Left ventricle myocardium superior (tissue), 1 donor: ENCODE data around the gene AHCYL1. TPM values are rescaled to one million over a fixed set of nuclear protein-coding genes. Genes with fewer than 3 reads are reported as not detected.

Experiments used
- ATAC-seq: fragments of 200-7000 bp; cut with Tn5 transposase; one replicate; pipeline ENCODE4 v1.9.1; 2020; ENCODE audit warnings: mild to moderate bottlenecking, moderate library complexity
- DNase-seq: peaks from one replicate; pipeline ENCODE4 v3.0.0-alpha.2; 2020
- intact Hi-C: fragments of 100-400 bp; cut with micrococcal nuclease; formaldehyde crosslinking; loops from one replicate; pipeline ENCODE4 v1.11.0; 2022
- total RNA-seq: library from RNA; stranded (reverse); fragmentation: NEBNext Ultra II Directional; extraction: Animal tissue kit (Norgen Biotek cat#: 25700); gene quantifications from one replicate; pipeline ENCODE4 v1.2.1, GENCODE V29; 2021
- donor health status: DM: no; HTN: yes; CAD: no; lungs with severe emphysema.

The AHCYL1 gene
- total RNA-seq, 1 donor from 2014 or later: 43.8 TPM

DNA sequence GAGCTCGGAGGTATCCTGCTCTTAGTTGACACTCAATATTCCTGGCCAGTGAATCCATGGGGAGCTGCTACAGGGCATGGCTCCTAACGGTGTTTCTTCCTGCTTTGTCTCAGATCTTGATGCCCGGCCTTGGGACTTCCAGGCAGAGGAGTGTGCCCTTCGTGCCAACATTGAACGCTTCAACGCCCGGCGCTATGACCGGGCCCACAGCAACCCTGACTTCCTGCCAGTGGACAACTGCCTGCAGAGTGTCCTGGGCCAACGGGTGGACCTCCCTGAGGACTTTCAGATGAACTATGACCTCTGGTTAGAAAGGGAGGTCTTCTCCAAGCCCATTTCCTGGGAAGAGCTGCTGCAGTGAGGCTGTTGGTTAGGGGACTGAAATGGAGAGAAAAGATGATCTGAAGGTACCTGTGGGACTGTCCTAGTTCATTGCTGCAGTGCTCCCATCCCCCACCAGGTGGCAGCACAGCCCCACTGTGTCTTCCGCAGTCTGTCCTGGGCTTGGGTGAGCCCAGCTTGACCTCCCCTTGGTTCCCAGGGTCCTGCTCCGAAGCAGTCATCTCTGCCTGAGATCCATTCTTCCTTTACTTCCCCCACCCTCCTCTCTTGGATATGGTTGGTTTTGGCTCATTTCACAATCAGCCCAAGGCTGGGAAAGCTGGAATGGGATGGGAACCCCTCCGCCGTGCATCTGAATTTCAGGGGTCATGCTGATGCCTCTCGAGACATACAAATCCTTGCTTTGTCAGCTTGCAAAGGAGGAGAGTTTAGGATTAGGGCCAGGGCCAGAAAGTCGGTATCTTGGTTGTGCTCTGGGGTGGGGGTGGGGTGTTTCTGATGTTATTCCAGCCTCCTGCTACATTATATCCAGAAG is 69.2 kb downstream of the AHCYL1 start:
- peak; percentile 75 for ATAC-seq
- intact Hi-C loops: loop anchor here (5.0 kb wide), 1 partner anchor 54 kb away; no protein-coding TSS in a partner anchor
- DNase-seq: peak; percentile 85

DNA sequence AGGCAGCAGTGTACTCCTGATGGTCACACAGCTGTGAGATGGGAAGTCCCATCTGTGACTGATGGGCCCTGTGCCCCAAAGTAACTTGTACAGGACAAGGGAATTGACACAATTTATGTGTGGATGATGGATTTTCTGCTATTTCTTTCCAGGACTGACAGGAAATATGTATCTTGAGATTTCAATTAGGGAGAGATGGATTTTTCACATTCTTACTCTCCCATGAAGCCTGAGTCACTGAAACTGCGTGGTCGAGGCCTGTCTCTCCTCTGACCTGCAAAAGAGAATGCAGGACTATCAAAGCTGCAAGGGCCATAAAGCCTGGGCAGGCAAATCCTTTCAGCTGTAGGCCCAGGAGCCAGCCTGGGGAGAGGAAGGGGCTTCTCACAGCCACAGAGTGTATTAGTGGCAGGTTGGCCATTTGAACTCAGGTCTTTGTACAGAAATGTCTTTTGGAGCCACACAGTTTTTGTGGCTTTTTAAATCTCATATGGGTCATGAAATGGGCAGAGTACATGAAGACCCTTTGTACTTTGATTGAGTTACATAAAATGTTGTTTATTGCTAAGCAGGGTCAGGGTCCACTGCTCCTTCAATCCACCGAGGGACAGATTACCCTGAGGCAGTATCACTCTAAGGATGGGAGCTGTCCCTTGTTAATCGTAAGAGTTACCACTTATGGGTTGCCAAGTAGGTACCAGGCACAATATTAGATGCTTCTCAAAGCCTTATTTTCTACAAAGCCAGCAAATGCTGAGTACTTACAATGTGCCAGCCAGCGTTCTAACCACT is 71.1 kb downstream of the AHCYL1 start:
- ATAC-seq: no peak
- intact Hi-C loops: no loop called here
- no peak for DNase-seq

DNA sequence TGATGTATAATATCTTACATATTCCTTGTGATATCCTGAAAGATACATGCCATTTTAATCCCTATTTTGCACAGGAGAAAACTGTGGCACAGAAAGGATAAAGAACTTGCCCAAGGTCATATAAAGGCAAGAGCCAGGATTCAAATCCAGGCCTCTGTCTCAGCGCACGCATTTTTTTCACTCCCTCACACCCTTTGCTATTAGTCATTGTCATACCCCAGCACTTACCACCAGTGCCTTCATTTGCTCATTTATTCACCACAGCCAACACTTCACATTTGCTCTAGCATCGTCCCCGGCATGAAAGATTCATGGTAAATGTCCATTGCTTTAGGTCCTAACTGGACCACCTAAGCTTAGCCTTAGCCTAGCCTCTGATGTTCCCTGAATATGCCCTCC is 71.7 kb downstream of the AHCYL1 start:
- intact Hi-C loops: no loop called here
- DNase-seq (no peak), ATAC-seq (no peak)

DNA sequence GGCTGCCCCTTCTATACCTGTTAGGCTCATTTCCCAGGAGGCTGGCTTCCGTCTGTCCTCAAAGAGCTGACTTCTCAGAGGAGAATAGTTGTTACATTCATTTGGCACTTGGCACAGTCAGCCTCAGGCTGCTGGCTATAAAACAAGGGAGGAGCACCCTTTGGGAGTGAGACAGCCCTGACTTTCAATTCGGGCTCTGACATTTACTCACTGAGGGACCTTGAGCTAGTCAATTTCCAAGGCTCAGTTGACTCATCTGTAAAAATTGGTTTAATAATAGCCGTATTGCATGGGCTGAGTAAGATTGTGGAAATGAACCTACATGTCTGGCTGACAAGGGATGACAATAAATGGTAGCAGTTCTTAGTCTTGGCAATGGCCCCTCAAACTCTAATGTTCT is 72.2 kb downstream of the AHCYL1 start:
- no peak for DNase-seq
- ATAC-seq: peak; percentile 34
- intact Hi-C loops: no loop called here

DNA sequence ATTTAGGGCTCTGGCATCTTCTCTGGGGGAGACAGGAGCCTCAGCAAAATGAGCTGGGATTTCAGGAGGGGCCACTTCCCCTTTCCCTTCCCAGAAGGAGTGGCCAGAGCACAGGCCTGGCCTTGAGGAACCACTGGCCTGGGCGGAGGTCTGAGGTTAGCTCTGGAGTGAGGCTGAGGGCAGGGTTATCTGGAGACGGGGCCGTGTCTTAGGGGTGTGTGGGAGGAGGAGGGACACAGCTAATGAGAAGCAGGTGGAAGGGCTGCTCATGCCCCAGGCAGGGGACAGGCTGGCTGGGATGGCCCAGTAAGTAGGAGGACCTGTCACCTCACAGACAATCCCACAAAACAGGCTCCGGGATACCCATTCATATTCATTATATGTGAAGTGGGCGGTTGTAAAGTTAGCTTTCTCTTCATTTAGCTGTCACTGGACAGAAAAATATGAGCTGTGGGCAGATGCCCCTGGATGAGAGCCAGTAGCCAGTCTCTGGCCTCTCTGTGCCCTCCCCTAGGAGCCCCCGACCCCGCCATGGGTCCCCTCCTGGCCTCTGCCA is 73.5 kb downstream of the AHCYL1 start:
- intact Hi-C loops: no loop called here
- DNase-seq: no peak

DNA sequence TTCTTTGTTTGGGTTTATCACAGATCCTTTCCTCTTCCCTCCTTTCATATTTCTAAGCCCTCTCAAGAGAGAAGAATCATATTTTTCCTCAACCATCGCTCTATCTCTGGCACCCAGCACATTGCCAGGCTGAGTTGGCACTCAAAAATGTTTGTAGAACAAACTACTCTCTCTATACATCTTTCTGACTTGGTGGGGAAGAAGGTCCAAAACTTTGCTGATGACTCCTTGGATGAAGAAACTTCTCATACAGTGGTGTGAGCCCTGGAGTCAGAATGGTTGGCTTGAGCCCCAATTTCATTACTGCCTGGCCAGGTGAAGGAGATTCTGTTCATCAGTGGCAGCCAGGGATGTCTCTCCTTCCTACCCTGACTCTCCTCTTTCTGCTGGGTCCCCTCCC is 74.0 kb downstream of the AHCYL1 start:
- intact Hi-C loops: no loop called here
- no peak for DNase-seq
- ATAC-seq: no peak

More for the DNA sequence above, 73.5 kb downstream of the AHCYL1 start:
- no peak for ATAC-seq

DNA sequence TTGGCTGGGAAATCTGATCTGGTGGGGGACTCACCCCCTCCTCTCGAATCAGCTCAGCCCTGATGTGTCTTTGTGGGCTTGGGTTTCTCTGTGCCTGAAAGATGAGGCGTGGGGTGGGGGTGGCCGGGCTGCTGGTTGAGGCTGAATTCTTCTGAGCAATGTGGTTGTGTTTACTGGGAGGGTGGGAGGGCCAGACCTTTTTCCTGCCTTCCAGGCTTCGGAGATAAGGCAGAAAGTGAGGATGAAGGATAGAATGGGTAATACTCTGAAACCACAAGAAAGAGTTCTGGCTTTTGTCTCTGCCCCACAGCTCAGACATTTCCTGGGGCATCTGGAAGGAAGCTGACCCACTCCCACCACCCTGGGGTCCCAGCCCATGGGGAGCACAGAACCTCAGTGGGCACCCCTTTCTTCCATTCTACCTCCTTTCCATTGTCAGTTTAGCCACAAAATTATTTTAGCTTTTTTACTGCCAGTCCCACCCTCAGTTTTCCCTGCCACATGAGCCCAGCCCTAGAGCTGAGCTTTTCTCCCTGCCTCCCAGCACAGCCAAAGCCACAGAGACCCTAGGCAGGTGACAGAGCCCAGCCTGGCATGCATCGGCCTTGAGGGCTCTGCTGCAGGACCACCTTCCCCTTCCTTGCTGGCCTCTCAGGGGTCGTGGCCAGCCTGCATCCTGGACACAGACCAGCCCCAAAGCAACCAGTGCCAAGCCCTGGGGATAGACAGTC is 74.7 kb downstream of the AHCYL1 start:
- DNase-seq: no peak
- intact Hi-C loops: no loop called here
- ATAC-seq: no peak

DNA sequence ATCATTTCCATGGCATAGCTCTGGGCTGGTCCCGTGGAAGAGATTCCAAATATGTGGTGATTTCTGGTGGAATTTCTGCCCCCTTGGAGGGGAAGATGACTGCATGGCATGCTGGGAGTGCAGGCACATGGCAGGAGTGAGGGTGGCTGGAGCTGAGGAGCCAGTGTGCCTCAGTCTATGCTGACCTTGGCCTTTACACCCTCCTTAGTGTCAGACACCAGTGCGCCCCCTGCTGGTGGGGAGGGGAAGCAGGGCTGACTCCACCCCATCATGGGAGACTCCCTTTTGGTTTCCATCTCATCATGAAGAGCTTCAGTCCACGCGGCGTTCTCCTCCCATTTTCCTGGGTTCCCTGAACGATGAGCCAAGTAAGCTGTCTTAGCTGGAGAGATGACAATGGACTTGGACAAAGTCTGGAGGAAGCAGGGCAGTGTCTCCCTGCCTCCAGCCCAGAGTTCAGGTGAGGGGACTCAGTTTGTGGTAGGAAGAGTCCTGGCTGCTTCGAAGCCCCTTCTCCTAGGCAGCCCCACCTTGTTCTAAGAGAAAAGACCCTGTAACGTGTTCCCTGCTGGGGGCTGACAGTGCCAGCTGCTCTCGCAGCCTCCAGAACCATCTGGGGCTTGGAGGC is 75.6 kb downstream of the AHCYL1 start:
- intact Hi-C loops: no loop called here
- peak; percentile 16 for ATAC-seq
- peak; percentile 63 for DNase-seq

DNA sequence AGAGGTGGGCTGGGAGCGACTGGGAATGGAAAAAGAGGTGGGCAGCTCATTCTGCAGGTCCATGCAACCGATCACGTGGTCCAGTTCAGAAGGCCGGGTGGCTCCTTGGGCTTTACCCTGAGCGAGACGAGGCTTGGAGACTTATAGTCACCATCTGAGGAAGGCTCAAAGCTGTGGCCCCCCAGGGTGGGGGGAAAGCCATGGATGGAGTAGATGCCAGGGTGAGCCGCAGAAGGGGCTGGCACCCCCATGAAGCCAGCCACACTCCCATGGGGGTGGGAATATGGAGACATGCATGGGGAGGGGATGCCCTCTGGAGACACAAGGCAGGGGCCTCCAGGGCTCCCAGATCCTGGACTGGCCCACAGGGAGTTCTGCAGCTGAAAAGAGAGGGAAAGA is 76.1 kb downstream of the AHCYL1 start:
- DNase-seq (no peak), ATAC-seq (no peak)
- intact Hi-C loops: no loop called here

DNA sequence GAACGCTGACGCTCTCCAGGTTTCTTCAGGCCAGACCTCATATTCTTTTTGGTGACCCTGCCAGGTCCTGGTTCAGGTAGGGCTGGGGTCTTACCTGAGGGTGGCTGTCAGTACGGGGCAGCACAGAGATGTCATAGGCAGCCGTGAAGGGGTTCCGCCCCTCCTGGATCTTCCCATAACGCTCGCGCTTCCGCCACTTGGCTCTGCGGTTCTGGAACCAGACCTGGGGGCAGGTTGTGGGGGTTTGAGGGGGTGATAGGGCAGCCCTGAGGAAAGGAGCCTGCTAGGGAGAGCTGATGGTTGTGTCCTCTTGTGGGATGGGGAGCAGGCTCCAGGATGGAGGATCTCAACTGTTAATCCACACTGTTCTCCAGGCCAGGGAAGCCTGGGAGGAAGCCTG is 76.8 kb downstream of the AHCYL1 start:
- DNase-seq: no peak
- intact Hi-C loops: no loop called here
- ATAC-seq: no peak

DNA sequence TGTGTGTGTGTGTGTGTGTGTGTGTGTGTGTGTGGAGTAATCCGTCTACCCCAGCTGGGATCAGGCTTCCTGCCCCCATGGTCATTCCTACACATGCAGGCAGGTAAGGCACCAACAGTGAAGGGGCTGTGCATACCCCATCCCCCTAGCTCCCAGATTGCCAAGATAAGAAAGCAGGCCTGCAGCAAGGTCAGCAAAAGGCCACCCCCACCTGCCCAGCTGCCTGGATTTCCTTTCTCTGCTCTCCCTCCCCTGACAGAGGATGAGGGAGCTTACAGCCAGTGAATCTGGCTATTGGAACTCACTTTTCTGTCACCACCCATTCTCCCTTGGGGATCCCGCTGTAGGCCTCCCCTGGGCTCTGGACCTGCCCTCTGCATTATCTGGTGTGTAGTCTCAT is 78.0 kb downstream of the AHCYL1 start:
- intact Hi-C loops: no loop called here
- ATAC-seq: no peak
- DNase-seq: no peak

DNA sequence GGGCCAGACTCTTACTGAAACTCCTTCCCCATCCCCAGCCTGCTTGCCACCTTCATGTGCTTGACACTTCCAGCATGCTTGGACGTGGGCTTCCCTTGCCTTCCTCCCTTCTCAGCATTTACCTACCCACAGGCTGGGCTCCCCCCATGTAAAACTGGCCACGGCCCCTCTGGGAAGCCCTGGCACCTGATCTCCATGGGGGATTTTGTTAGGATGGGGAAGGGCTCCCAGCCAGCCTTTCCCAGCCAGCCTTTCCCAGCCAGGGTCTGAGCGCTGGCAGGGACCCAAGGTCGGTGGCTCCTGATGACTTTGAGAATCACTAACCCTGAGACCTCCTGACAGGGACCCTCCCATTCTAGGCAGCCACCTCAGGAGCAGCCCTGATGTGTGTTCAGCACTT is 79.2 kb downstream of the AHCYL1 start:
- intact Hi-C loops: no loop called here
- no peak for ATAC-seq
- DNase-seq: no peak

DNA sequence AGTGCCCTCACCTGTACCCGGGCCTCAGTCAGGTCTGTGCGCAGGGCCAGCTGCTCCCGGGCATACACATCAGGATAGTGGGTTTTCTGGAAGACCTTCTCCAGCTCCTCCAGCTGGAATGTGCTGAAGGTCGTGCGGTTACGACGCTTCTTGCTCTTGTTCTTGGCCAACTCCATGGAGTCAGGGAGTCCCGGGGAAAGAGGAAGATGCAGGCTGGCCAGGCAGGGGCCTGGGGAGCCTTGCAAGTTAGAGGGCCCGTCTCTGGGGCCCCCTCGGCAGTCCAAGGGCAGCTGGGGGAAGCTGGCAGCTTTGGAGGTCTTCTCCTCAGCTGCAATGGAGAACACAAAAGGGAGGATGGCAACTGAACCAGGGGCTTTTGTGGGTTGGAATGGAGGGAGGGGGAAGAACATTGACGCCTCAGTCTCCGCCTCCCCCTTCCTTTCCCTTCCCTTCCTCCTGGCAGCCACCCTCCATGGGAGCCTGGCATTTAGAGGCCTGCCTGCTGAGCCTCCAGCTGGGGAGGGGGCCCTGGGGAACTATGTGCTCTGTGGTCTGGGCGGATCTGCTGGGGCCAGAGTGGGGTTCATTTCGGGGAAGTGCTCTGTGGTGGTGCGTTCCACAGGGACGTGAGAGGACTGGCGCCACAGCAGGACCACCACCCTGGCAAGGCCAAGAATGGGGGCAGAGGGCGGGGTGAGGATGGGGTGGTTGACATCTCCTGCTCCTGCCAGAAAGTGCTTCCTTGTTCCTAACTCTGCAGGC is 80.2 kb downstream of the AHCYL1 start:
- intact Hi-C loops: no loop called here
- ATAC-seq: no peak
- no peak for DNase-seq

DNA sequence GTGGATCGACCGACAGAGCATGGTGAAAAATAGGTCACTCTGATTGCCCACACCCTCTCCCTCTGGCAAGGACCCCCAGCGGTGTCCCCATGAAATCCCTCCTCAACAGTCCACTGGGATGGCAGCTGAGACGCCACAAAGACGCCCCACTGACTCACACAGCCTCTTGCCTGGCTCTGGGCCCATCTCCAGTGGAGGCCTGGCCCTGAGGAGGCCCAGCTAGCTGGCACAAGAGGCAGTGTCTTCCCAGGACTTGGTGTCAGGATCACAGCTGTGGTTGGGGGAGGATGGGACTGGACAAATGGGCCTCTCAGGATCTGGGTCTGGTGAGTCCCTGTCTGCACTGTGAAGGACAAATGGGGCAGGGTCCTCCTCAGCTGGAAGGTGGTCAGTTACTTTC is 81.3 kb downstream of the AHCYL1 start:
- ATAC-seq: no peak
- DNase-seq: no peak
- intact Hi-C loops: no loop called here

DNA sequence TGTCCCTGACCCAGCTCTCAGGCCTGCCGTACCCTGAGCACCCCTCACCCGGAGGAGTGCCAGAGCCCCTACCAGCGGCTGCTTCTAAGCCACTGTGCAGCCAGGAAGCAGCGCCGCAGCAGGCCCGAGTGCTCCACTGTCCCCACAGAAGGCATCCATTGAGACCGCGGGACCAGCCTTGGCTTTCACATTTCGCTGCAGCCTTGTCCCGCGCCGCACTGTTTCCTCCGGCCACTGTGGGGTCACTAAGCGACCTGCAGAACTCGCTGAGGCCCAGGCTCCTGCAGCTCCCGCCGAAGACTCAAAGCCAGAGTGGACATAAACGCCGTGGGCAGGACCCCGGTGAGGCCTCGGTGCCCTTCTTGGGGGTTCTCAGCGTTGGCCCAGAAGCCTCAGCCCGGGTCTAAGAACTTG is 82.9 kb downstream of the AHCYL1 start:
- ATAC-seq (no peak), DNase-seq (no peak)
- intact Hi-C loops: no loop called here

DNA sequence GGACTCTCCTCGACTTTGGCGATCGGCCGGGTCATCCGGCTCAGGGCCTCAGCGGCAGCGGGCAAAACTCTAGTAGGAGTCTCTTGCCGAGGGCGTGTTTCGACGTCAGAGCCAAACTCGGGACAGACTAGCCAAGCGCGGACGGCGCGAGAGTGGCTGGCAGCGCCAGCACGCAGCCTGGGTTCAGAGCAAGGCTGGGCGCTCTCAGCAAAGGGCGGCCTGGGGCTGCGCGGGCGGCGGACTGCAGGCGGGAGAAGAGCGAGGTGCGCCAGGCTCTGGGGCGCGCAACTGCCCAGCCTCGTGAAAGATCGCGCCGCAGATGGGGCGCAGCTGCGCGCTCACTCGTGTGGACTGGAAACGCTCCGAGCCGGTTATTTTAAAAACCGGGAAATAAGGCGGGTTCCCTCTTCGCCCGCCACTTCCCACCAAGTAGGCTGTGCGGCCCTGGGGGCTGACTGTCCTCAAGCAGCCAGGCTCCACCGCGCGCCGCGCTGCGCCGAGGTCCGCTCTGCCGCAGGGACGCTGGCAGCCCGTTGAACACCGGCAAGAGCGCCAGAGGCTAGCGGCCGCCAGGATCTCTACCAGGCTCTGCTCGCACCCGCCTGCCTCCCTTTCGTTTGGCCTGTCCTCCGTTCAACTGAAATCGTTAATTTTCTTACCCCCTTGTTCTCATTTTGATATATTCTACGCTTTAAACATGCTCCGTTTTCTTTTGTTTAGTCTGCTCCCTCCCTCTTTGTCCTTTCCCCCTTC is 83.5 kb downstream of the AHCYL1 start:
- DNase-seq (no peak), ATAC-seq (peak; percentile 16)
- intact Hi-C loops: no loop called here

DNA sequence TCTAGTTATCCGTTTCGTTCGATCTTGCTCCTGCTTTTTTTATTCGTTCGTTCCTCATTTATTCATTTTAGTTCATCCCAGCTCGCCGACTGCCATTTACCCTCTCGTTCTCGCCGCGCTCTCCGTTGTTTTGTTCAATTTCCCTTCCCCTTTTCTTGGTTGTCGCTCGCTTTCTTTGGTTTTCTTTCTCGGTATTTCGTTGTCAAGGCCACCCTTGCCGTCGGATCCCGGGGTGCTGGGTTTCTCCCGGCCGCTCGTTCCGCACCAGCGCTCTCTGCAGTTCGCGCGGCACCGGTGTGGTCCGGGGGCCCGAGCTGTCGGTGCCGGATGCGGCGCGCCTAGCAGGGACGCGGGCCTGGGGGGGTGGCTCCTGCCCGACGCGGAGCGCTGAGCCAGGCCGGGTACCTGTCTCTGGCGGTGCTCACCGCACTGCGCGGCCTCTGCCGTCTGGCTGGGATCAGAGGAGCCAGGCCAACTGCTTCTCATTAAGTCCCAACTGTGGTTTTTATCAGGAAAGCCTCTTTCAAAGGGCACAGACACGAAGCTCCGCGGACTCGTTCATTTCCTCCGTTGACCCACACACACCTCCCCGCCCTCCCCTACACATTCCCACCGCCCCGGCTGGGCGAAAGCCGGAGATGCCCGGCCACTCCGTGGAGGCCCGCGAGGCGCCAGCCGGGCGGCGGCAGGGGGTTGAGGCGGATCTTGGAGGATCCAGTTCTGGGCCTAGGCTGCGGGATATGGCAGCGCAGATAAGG is 84.3 kb downstream of the AHCYL1 start:
- no peak for DNase-seq
- intact Hi-C loops: no loop called here
- ATAC-seq: no peak
